ENCODE measurements around the gene BSND. TPM values are rescaled to one million over a fixed set of nuclear protein-coding genes. Genes with fewer than 3 reads are reported as not detected.

The BSND gene
- total RNA-seq, 1 experiment from 2014 or later, result not detected

DNA sequence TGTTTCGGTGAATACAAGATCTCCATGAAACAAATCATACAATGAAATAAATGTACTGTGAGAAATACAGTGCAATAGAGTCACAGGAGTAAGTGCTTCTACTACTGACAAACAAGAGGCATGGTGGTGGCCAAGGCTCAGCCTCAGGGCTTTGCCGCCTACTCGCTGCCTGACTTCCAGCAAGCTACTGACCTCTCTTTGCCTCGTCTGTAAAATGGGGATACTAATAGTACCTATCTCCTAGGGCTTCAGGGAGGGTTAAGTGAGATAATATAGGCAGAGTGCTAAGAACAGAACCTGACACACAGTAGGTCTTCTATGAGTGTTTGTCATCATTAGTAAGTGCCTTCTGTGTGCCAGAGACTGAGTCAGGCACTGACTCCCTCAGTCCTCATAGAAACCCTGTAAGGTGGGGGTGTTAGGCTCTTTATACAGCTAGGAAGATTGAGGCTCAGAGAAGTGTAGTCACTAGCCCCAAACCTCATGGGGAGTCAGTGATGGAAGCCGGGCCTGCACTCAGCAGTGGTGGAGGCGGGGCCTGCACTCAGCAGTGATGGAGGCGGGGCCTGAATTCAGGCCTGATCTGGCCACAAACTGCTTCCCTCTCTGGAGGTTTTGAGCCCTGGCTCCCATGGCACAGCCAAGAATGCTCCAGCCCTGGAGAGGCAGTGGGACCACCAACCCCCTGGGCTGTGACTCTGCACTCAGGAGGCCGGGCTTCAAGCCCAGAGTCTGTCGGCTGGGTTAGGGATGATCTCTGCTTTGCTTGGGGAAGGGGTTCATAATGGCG is 6.8 kb downstream of the BSND start:
- Mint-ChIP-seq H3K27me3 (ENCODE audit: insufficient read depth, unreplicated experiment) (no peaks in the 10 kb centered on the region), H3K4me3 (ENCODE audit: unreplicated experiment) (no peak overlapping the region), H3K9me3 (ENCODE audit: unreplicated experiment) (no peaks in the 10 kb centered on the region), H3K4me1 (ENCODE audit: low read depth, unreplicated experiment) (no peaks in the 10 kb centered on the region), H3K27ac (ENCODE audit: unreplicated experiment) (no peak overlapping the region), H3K36me3 (ENCODE audit: insufficient read depth, unreplicated experiment) (no peaks in the 10 kb centered on the region)
- Histone ChIP-seq H3K4me1 (no peaks in the 10 kb centered on the region), H3K9me3 (no peaks in the 10 kb centered on the region), H3K27me3 (replicated peaks; ENCODE audit: control insufficient read depth, insufficient read depth, low read length) (no peaks in the 10 kb centered on the region), H3K36me3 (ENCODE audit: control insufficient read depth, insufficient read depth, low read length) (no peaks in the 10 kb centered on the region), H3K4me3 (ENCODE audit: low read depth, low read length) (no peak overlapping the region)
- BruUV-seq (replicated peaks), result no TSS peak
- intact Hi-C loops (cut with micrococcal nuclease; ENCODE audit: unreplicated experiment), result no loop called here
- ChIA-PET CTCF (no interaction called here), POLR2A (no interaction called here)
- TF ChIP-seq, protein P1, sequence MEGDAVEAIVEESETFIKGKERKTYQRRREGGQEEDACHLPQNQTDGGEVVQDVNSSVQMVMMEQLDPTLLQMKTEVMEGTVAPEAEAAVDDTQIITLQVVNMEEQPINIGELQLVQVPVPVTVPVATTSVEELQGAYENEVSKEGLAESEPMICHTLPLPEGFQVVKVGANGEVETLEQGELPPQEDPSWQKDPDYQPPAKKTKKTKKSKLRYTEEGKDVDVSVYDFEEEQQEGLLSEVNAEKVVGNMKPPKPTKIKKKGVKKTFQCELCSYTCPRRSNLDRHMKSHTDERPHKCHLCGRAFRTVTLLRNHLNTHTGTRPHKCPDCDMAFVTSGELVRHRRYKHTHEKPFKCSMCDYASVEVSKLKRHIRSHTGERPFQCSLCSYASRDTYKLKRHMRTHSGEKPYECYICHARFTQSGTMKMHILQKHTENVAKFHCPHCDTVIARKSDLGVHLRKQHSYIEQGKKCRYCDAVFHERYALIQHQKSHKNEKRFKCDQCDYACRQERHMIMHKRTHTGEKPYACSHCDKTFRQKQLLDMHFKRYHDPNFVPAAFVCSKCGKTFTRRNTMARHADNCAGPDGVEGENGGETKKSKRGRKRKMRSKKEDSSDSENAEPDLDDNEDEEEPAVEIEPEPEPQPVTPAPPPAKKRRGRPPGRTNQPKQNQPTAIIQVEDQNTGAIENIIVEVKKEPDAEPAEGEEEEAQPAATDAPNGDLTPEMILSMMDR (IDR thresholded peaks at IDR 0.05; ENCODE audit: insufficient read depth in 1 of 2, low read depth in 1 of 2, low read length in 1 of 2, severe bottlenecking in 1 of 2, unreplicated experiment in 1 of 2), result no peak
- no peak for DNase-seq

GRCh38 chr1:55006931-55007330 is 8.2 kb downstream of the BSND start:
- H3K9me3 Mint-ChIP-seq (ENCODE audit: unreplicated experiment), result no peaks in the 10 kb centered on the region
- DNase-seq, result no peak
- Histone ChIP-seq H3K4me3 (ENCODE audit: low read depth, low read length) (no peak overlapping the region), H3K36me3 (ENCODE audit: control insufficient read depth, insufficient read depth, low read length) (no peaks in the 10 kb centered on the region), H3K27me3 (replicated peaks; ENCODE audit: control insufficient read depth, insufficient read depth, low read length) (no peaks in the 10 kb centered on the region), H3K9me3 (no peaks in the 10 kb centered on the region), H3K4me1 (no peaks in the 10 kb centered on the region)
- TF ChIP-seq, protein P1 (IDR thresholded peaks at IDR 0.05; ENCODE audit: insufficient read depth in 1 of 2, low read depth in 1 of 2, low read length in 1 of 2, severe bottlenecking in 1 of 2, unreplicated experiment in 1 of 2), result no peak
- H3K36me3 Mint-ChIP-seq (ENCODE audit: insufficient read depth, unreplicated experiment), result no peaks in the 10 kb centered on the region
- no peaks in the 10 kb centered on the region for H3K4me1 Mint-ChIP-seq (ENCODE audit: low read depth, unreplicated experiment)
- no TSS peak for BruUV-seq (replicated peaks)
- H3K4me3 Mint-ChIP-seq (ENCODE audit: unreplicated experiment), result no peak overlapping the region
- no peak overlapping the region for H3K27ac Mint-ChIP-seq (ENCODE audit: unreplicated experiment)
- ChIA-PET CTCF (interaction anchor here (1.1 kb wide), 1 partner anchor 15 kb away, joined by 3 read pairs; no protein-coding TSS in a partner anchor), POLR2A (no interaction called here)
- intact Hi-C loops (cut with micrococcal nuclease; ENCODE audit: unreplicated experiment), result no loop called here
- H3K27me3 Mint-ChIP-seq (ENCODE audit: insufficient read depth, unreplicated experiment), result no peaks in the 10 kb centered on the region

- Histone ChIP-seq H3K27me3 (replicated peaks; ENCODE audit: control insufficient read depth, insufficient read depth, low read length) (no peaks in the 10 kb centered on the region), H3K36me3 (ENCODE audit: control insufficient read depth, insufficient read depth, low read length) (no peaks in the 10 kb centered on the region), H3K4me1 (no peaks in the 10 kb centered on the region), H3K4me3 (ENCODE audit: low read depth, low read length) (no peak overlapping the region), H3K9me3 (no peaks in the 10 kb centered on the region)
- Mint-ChIP-seq H3K4me1 (ENCODE audit: low read depth, unreplicated experiment) (no peaks in the 10 kb centered on the region), H3K36me3 (ENCODE audit: insufficient read depth, unreplicated experiment) (no peaks in the 10 kb centered on the region), H3K27ac (ENCODE audit: unreplicated experiment) (no peak overlapping the region), H3K4me3 (ENCODE audit: unreplicated experiment) (no peak overlapping the region), H3K27me3 (ENCODE audit: insufficient read depth, unreplicated experiment) (no peaks in the 10 kb centered on the region), H3K9me3 (ENCODE audit: unreplicated experiment) (no peaks in the 10 kb centered on the region)
- intact Hi-C loops (cut with micrococcal nuclease; ENCODE audit: unreplicated experiment), result no loop called here
- BruUV-seq (replicated peaks), result no TSS peak
- DNase-seq, result no peak
- CTCF ChIA-PET, result interaction anchor here (1.1 kb wide), 1 partner anchor 14 kb away, joined by 3 read pairs; no protein-coding TSS in a partner anchor
- POLR2A ChIA-PET, result no interaction called here
- TF ChIP-seq, protein P1 (IDR thresholded peaks at IDR 0.05; ENCODE audit: insufficient read depth in 1 of 2, low read depth in 1 of 2, low read length in 1 of 2, severe bottlenecking in 1 of 2, unreplicated experiment in 1 of 2), result no peak
Observed at GRCh38 chr1:55007625-55008024, 8.9 kb downstream of the BSND start.

All from Caco-2 (cell line).